Measurements from ENCODE around the gene DNAJC10. TPM values are rescaled to one million over a fixed set of nuclear protein-coding genes. Genes with fewer than 3 reads are reported as not detected.
"Not testable (repeated sequence)": the region's sequence is repeated elsewhere in the genome, so short reads cannot be mapped to it uniquely, and the experiment has no call there.

DNAJC10 gene
- total and polyA plus RNA-seq, 10 of the 15 experiments (the other 5 are each of a cell fraction or from before 2014, with no cell fraction given): 9.1 to 67.9 (median 38.2) TPM

DNA sequence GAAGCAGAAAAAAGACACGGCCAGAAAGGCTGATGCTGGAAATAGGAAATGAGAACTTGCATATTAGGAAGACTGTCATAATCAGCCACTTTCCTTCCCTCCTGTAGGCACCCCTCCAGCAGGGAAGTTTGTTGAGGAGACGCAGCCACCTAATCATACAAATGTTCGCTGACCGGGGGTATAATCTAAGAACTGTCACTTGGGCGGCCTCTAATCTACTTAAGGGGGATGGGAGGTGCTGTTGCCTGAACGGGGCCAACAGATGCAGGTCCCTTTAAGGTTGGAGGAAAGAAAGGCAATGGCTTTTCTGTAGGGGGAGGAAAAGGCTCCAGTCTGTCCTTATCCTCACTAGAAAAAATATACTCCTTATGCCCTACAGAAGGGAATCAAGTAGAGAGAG, 50.6 kb downstream of the DNAJC10 start (continued):
- TF ChIP-seq, protein P1, sequence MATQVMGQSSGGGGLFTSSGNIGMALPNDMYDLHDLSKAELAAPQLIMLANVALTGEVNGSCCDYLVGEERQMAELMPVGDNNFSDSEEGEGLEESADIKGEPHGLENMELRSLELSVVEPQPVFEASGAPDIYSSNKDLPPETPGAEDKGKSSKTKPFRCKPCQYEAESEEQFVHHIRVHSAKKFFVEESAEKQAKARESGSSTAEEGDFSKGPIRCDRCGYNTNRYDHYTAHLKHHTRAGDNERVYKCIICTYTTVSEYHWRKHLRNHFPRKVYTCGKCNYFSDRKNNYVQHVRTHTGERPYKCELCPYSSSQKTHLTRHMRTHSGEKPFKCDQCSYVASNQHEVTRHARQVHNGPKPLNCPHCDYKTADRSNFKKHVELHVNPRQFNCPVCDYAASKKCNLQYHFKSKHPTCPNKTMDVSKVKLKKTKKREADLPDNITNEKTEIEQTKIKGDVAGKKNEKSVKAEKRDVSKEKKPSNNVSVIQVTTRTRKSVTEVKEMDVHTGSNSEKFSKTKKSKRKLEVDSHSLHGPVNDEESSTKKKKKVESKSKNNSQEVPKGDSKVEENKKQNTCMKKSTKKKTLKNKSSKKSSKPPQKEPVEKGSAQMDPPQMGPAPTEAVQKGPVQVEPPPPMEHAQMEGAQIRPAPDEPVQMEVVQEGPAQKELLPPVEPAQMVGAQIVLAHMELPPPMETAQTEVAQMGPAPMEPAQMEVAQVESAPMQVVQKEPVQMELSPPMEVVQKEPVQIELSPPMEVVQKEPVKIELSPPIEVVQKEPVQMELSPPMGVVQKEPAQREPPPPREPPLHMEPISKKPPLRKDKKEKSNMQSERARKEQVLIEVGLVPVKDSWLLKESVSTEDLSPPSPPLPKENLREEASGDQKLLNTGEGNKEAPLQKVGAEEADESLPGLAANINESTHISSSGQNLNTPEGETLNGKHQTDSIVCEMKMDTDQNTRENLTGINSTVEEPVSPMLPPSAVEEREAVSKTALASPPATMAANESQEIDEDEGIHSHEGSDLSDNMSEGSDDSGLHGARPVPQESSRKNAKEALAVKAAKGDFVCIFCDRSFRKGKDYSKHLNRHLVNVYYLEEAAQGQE (IDR thresholded peaks at IDR 0.05; ENCODE audit: low read depth, low read length): no peak

DNA sequence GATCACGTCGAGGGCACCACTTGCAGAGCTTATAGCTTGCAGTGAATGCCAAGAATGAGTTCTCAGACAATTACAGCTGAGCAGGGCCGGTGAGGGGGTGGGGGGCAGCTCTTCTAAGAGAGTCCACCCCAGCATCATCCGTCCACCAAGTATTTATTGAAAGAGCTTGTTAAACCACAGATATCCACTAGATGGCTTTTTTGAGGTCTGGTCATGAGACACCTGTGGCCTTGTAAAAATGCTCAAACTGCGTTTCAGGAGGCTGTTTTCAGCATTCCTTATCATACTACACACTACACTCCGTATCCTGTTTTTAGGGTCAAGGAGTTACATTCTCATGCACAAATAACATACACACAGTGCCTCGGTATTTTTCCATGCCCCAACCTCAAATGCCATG, 51.5 kb downstream of the DNAJC10 start:
- ChIA-PET CTCF (interaction anchor here (0.7 to 2.0 kb wide), 6 partner anchors 12 to 213 kb away, joined by 3 to 28 read pairs (median 4); no protein-coding TSS in a partner anchor), SMC1A (ENCODE audit: uncharacterized antibody, unreplicated experiment) (interaction anchor here (1.1 to 1.5 kb wide), 5 partner anchors 15 to 581 kb away, joined by 3 to 11 read pairs (median 3); no protein-coding TSS in a partner anchor), RAD21 (ENCODE audit: unreplicated experiment) (interaction anchor here (0.6 to 1.0 kb wide), 3 partner anchors 212 to 526 kb away, joined by 3 to 4 read pairs (median 3); no protein-coding TSS in a partner anchor), POLR2A (no interaction called here)
- intact Hi-C loops (cut with micrococcal nuclease; ENCODE audit: unreplicated experiment): loop anchor here (10.0 kb wide), 1 partner anchor 327 kb away; no protein-coding TSS in a partner anchor
- no peak for DNase-seq (ENCODE audit: low read depth, low spot score)
- H3K4me2 ChIP-seq (ENCODE audit: control insufficient read depth, insufficient read depth): no peak overlapping the region
- H3K9me3 ChIP-seq (replicated peaks; ENCODE audit: control insufficient read depth, insufficient read depth, low read length): no peaks in the 10 kb centered on the region
- no peaks in the 10 kb centered on the region for H4K20me1 ChIP-seq (ENCODE audit: control insufficient read depth, insufficient read depth)
- no peak overlapping the region for H3K4me3 ChIP-seq
- H2AFZ ChIP-seq (ENCODE audit: control insufficient read depth, low read depth, low read length): no peak overlapping the region
- no peak overlapping the region for H3K9ac ChIP-seq (ENCODE audit: control insufficient read depth, insufficient read depth, low read length)
- ATAC-seq: peak; percentile 63
- WGBS (ENCODE audit: insufficient coverage, insufficient replicate concordance, low lambda C conversion rate, missing lambda C conversion rate): 90% methylated on average over 7 of the region's 7 CpGs
- peak; percentile 28; the same call in 1 of the 2 replicates for TF ChIP-seq RAD21 (IDR thresholded peaks at IDR 0.05; ENCODE audit: insufficient read depth, low read depth, low read length)
- TF ChIP-seq RUNX3 (IDR thresholded peaks at IDR 0.05; ENCODE audit: low read length): peak; percentile 46
- no peak for TF ChIP-seq MEF2A (IDR thresholded peaks at IDR 0.05; ENCODE audit: insufficient read depth, low read depth, low read length)
- TF ChIP-seq, protein P2, sequence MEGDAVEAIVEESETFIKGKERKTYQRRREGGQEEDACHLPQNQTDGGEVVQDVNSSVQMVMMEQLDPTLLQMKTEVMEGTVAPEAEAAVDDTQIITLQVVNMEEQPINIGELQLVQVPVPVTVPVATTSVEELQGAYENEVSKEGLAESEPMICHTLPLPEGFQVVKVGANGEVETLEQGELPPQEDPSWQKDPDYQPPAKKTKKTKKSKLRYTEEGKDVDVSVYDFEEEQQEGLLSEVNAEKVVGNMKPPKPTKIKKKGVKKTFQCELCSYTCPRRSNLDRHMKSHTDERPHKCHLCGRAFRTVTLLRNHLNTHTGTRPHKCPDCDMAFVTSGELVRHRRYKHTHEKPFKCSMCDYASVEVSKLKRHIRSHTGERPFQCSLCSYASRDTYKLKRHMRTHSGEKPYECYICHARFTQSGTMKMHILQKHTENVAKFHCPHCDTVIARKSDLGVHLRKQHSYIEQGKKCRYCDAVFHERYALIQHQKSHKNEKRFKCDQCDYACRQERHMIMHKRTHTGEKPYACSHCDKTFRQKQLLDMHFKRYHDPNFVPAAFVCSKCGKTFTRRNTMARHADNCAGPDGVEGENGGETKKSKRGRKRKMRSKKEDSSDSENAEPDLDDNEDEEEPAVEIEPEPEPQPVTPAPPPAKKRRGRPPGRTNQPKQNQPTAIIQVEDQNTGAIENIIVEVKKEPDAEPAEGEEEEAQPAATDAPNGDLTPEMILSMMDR (IDR thresholded peaks at IDR 0.05 in 2 of 3, conservative IDR thresholded peaks at IDR 0.05 in 1 of 3; ENCODE audit: control insufficient read depth in 2 of 3, extremely low read depth in 1 of 3, insufficient read depth in 1 of 3, low read depth in 3 of 3, low read length in 3 of 3): peak; percentile 17 to 38 (median 25); a peak in 5 of 6 replicates
- TF ChIP-seq GABPA (IDR thresholded peaks at IDR 0.05; ENCODE audit: low read depth): no peak
- no peaks in the 10 kb centered on the region for H3K27me3 ChIP-seq (replicated peaks in 1 of 2; ENCODE audit: control insufficient read depth in 2 of 2, insufficient read depth in 2 of 2, low read length in 1 of 2)
- FAIRE-seq: no peak
- peaks cover 0 to 19% of the 10 kb centered on the region in 2 experiments for H3K36me3 ChIP-seq (ENCODE audit: control insufficient read depth in 2 of 2, insufficient read depth in 2 of 2, low read length in 1 of 2)
- no peak overlapping the region for H3K27ac ChIP-seq (ENCODE audit: control insufficient read depth, insufficient read depth)
- no peaks in the 10 kb centered on the region for H3K4me1 ChIP-seq (ENCODE audit: control insufficient read depth, insufficient read depth, low read length)
- H3K79me2 ChIP-seq (ENCODE audit: control insufficient read depth, insufficient read depth, low read length): no peaks in the 10 kb centered on the region
- in situ Hi-C loops (cut with MboI): loop anchor here (10.0 kb wide), 1 partner anchor 217 kb away; no protein-coding TSS in a partner anchor
- BruUV-seq (replicated peaks): no TSS peak

DNA sequence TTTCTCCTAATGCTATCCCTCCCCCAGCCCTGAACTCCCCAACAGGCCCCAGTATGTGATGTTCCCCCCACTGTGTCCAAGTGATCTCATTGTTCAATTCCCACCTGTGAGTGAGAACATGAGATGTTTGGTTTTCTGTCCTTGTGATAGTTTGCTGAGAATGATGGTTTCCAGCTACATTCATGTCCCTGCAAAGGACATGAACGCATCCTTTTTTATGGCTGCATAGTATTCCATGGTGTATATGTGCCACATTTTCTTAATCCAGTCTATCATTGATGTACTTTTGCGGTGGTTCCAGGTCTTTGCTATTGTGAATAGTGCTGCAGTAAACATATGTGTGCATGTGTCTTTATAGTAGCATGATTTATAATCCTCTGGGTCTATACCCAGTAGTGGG, 52.9 kb downstream of the DNAJC10 start:
- RAD21 ChIA-PET (ENCODE audit: unreplicated experiment); H3K9ac ChIP-seq (ENCODE audit: control insufficient read depth, insufficient read depth, low read length); SMC1A ChIA-PET (ENCODE audit: uncharacterized antibody, unreplicated experiment); DNase-seq (ENCODE audit: low read depth, low spot score); FAIRE-seq; H3K4me2 ChIP-seq (ENCODE audit: control insufficient read depth, insufficient read depth); H4K20me1 ChIP-seq (ENCODE audit: control insufficient read depth, insufficient read depth); H3K27me3 ChIP-seq (replicated peaks in 1 of 2; ENCODE audit: control insufficient read depth in 2 of 2, insufficient read depth in 2 of 2, low read length in 1 of 2); H2AFZ ChIP-seq (ENCODE audit: control insufficient read depth, low read depth, low read length); H3K4me1 ChIP-seq (ENCODE audit: control insufficient read depth, insufficient read depth, low read length); ATAC-seq; POLR2A ChIA-PET; H3K27ac ChIP-seq (ENCODE audit: control insufficient read depth, insufficient read depth); H3K9me3 ChIP-seq (replicated peaks; ENCODE audit: control insufficient read depth, insufficient read depth, low read length); CTCF ChIA-PET; H3K79me2 ChIP-seq (ENCODE audit: control insufficient read depth, insufficient read depth, low read length); BruUV-seq (replicated peaks); H3K4me3 ChIP-seq: not testable (repeated sequence)
- WGBS (ENCODE audit: insufficient coverage, insufficient replicate concordance, low lambda C conversion rate, missing lambda C conversion rate): 100% methylated on average over 2 of the region's 2 CpGs
- intact Hi-C loops (cut with micrococcal nuclease; ENCODE audit: unreplicated experiment) (loop anchor here (10.0 kb wide), 1 partner anchor 326 kb away; no protein-coding TSS in a partner anchor), in situ Hi-C loops (cut with MboI) (loop anchor here (10.0 kb wide), 1 partner anchor 216 kb away; no protein-coding TSS in a partner anchor)
- H3K36me3 ChIP-seq (ENCODE audit: control insufficient read depth in 2 of 2, insufficient read depth in 2 of 2, low read length in 1 of 2): peaks cover 0 to 14% of the 10 kb centered on the region in 2 experiments; a peak in 2 of 4 replicates

Measured in GM12878 (cell line).